Measurements from ENCODE around the gene CIAO1. TPM values are rescaled to one million over a fixed set of nuclear protein-coding genes. Genes with fewer than 3 reads are reported as not detected.

CIAO1 gene
- total RNA-seq, 1 donor from 2014 or later = 69.7 TPM

GRCh38 chr2:96264656-96265348 is 1.2 kb upstream of the CIAO1 start:
- DNase-seq (ENCODE audit: extremely low spot score, unreplicated experiment) = no peak

DNA sequence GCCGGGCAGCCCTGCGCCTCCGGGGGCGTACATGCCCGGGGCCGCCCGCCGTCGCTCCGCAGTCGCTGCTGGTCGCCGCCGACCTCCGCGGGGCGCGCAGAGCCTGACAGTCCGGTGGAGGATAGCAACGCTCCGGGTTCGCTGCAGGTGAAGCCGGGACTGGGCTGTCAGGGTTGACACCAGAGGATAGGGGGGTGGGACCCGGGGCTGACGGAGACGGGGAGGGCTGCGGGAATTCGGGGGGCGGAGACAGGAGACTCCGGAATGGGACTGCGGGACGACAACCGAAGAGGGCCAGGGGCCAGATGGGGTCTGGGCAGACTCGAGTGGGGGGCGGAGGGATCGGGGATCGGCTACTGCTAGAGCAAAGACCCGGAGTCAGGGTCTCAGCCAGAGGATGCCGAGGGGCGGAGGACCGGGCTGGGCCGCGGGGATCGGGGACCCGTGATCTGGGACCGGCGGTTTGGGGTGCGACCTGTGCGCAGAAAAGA is 631 bp upstream of the CIAO1 start:
- H3K4me1 Mint-ChIP-seq (ENCODE audit: unreplicated experiment) = peaks cover 28% of the 10 kb centered on the region
- peak overlapping the region; percentile 96 for H3K4me3 Mint-ChIP-seq
- H3K9me3 Mint-ChIP-seq = no peaks in the 10 kb centered on the region
- no peak overlapping the region for H3K27ac Mint-ChIP-seq
- peak; percentile 76 for DNase-seq (ENCODE audit: extremely low spot score, unreplicated experiment)
- TF ChIP-seq CTCF (conservative IDR thresholded peaks at IDR 0.05) = no peak
- peaks cover 11% of the 10 kb centered on the region for H3K36me3 Mint-ChIP-seq
- no peaks in the 10 kb centered on the region for H3K27me3 Mint-ChIP-seq

More at GRCh38 chr2:96264656-96265348, 1.2 kb upstream of the CIAO1 start:
- peak overlapping the region; percentile 78 for H3K27ac Mint-ChIP-seq
- H3K4me3 Mint-ChIP-seq = peak overlapping the region; percentile 88
- H3K9me3 Mint-ChIP-seq = no peaks in the 10 kb centered on the region
- peaks cover 30% of the 10 kb centered on the region for H3K4me1 Mint-ChIP-seq (ENCODE audit: unreplicated experiment)
- H3K27me3 Mint-ChIP-seq = no peaks in the 10 kb centered on the region
- peak; percentile 70 for TF ChIP-seq CTCF (conservative IDR thresholded peaks at IDR 0.05)
- H3K36me3 Mint-ChIP-seq = peaks cover 12% of the 10 kb centered on the region

DNA sequence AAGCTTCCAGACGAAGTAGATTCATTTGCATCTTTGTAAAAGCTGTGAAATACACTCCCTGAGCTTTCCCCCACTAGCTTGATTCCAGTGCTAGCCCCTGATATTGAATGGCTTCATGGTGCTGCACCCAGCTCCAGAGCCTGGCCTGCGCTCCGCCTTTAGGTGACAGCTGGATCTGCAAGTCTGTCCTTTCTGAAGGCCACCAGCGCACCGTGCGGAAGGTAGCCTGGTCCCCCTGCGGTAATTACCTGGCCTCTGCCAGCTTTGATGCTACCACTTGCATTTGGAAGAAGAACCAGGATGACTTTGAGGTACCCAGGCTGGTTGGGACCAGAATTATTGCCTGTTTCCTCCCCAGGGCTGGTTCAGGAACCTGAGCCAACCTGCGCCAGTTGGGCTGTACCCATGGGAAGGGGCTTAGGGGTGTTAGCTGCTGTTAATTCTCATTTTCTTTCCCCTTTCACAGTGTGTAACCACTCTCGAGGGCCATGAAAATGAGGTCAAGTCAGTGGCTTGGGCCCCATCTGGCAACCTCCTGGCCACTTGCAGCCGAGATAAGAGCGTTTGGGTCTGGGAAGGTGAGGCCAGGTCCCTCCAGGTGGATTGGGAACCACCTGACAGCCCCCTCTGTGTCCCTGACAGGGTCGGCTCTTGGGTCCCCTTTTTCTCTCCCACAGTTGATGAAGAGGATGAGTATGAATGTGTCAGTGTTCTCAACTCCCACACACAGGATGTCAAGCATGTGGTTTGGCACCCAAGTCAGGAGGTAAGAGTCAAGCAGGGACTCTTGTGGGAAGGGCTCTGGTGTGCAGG is 1.3 kb downstream of the CIAO1 start:
- H3K27me3 Mint-ChIP-seq = no peaks in the 10 kb centered on the region
- peaks cover 21% of the 10 kb centered on the region for H3K4me1 Mint-ChIP-seq (ENCODE audit: unreplicated experiment)
- TF ChIP-seq CTCF (conservative IDR thresholded peaks at IDR 0.05) = peak; percentile 47
- peak overlapping the region; percentile 88 for H3K4me3 Mint-ChIP-seq
- H3K27ac Mint-ChIP-seq = no peak overlapping the region
- H3K9me3 Mint-ChIP-seq = no peaks in the 10 kb centered on the region
- DNase-seq (ENCODE audit: extremely low spot score, unreplicated experiment) = no peak
- peaks cover 7% of the 10 kb centered on the region for H3K36me3 Mint-ChIP-seq

- TF ChIP-seq CTCF (conservative IDR thresholded peaks at IDR 0.05) = no peak
- Mint-ChIP-seq H3K27me3 (no peaks in the 10 kb centered on the region), H3K4me1 (ENCODE audit: unreplicated experiment) (peaks cover 4% of the 10 kb centered on the region), H3K27ac (no peak overlapping the region), H3K4me3 (no peak overlapping the region), H3K36me3 (peaks cover 19% of the 10 kb centered on the region), H3K9me3 (no peaks in the 10 kb centered on the region)
- DNase-seq (ENCODE audit: extremely low spot score, unreplicated experiment) = no peak
Observed at GRCh38 chr2:96271995-96272394, 6.0 kb downstream of the CIAO1 start.

GRCh38 chr2:96273763-96274162 is 7.7 kb downstream of the CIAO1 start:
- H3K9me3 Mint-ChIP-seq = no peaks in the 10 kb centered on the region
- no peaks in the 10 kb centered on the region for H3K4me1 Mint-ChIP-seq (ENCODE audit: unreplicated experiment)
- TF ChIP-seq CTCF (conservative IDR thresholded peaks at IDR 0.05) = no peak
- peaks cover 23% of the 10 kb centered on the region for H3K36me3 Mint-ChIP-seq
- H3K27me3 Mint-ChIP-seq = no peaks in the 10 kb centered on the region
- no peak overlapping the region for H3K4me3 Mint-ChIP-seq
- no peak for DNase-seq (ENCODE audit: extremely low spot score, unreplicated experiment)
- no peak overlapping the region for H3K27ac Mint-ChIP-seq
